Measurements from ENCODE around the gene GRB10.

- TF ChIP-seq MAX (IDR thresholded peaks at IDR 0.05) (no peak), EGR1 (IDR thresholded peaks at IDR 0.05; ENCODE audit: borderline replicate concordance, low read depth, low read length) (no peak)
Observed at GRCh38 chr7:50607524-50608125, 175.1 kb downstream of the GRB10 start.

Data from H1 (cell line).